SK-N-MC (cell line): Measurements from ENCODE around the gene ACTR3C.
A peak's percentile ranks its signal among the peaks of the same experiment; 100 is the strongest.

ENCODE experiments used
- DNase-seq: peaks from one replicate; pipeline ENCODE4 v3.0.0-alpha.2; 2011; ENCODE audit warnings: low read depth, low spot score
- H3K27ac ChIP-seq: fragments of 200-600 bp; sonication (generic); 2 replicates; pipeline ENCODE4 v1.5.1; 2016; ENCODE audit warnings: mixed run types
- H3K36me3 ChIP-seq: fragments of 200-600 bp; sonication (generic); 2 replicates; pipeline ENCODE4 v1.6.1; 2017; ENCODE audit warnings: antibody characterized with exemption, low read length, mixed read lengths; ENCODE audit not compliant: insufficient read depth
- H3K4me3 ChIP-seq: fragments of 200-600 bp; sonication (generic); 2 replicates; pipeline ENCODE4 v1.5.1; 2016
- H3K9ac ChIP-seq: fragments of 200-600 bp; sonication (generic); 2 replicates; pipeline ENCODE4 v1.8.0; 2017; ENCODE audit warnings: mixed run types, mixed read lengths; ENCODE audit not compliant: insufficient read length
- H3K9me3 ChIP-seq: fragments of 200-600 bp; sonication (generic); 2 replicates; pipeline ENCODE4 v1.6.1; 2017; ENCODE audit warnings: low read depth, mild to moderate bottlenecking, antibody characterized with exemption, low read length, moderate library complexity, mixed read lengths
- EZH2 ChIP-seq: fragments of 200-600 bp; sonication (generic); IDR thresholded peaks from one replicate; pipeline ENCODE4 v1.6.1; 2017; ENCODE audit warnings: antibody characterized with exemption
- FOXP2 ChIP-seq: optimal IDR thresholded peaks from 2 replicates; pipeline ENCODE3; 2011; ENCODE audit warnings: mild to moderate bottlenecking, moderate library complexity; ENCODE audit not compliant: insufficient read depth; ENCODE audit errors: extremely low read length, control extremely low read depth
- POLR2AphosphoS5 ChIP-seq: IDR thresholded peaks from 2 replicates; pipeline ENCODE4 v1.6.1; 2012; ENCODE audit warnings: mild to moderate bottlenecking, low read depth, low read length, borderline replicate concordance

ACTR3C gene

GRCh38 chr7:150322833-150323681, at the start of gene ACTR3C, which contains the start of gene LRRC61:
ACTR3C (minus strand) TSS chr7:150323545; CDS start chr7:150295296, 28,249 bp downstream.
LRRC61 (plus strand) TSS chr7:150323355; CDS start chr7:150336862, 13,507 bp downstream.
- H3K27ac ChIP-seq = peak within 1 kb of the TSS; percentile 26
- H3K36me3 ChIP-seq = peaks cover 32% of the 10 kb centered on the region
- peak within 1 kb of the TSS; percentile 89 for H3K4me3 ChIP-seq
- TF ChIP-seq EZH2 (no peak), POLR2AphosphoS5 (peak; percentile 90)
- no peak for DNase-seq
- H3K9ac ChIP-seq = peak within 1 kb of the TSS; percentile 88
- H3K9me3 ChIP-seq = no peaks in the 10 kb centered on the region

- H3K4me3 ChIP-seq = no peak overlapping the region
- H3K36me3 ChIP-seq = no peaks in the 10 kb centered on the region
Observed at GRCh38 chr7:150372271-150373048, 49.1 kb upstream of the ACTR3C start.

GRCh38 chr7:150371996-150372270, 48.6 kb upstream of the ACTR3C start:
- Histone ChIP-seq H3K9ac (no peak overlapping the region), H3K27ac (no peak overlapping the region), H3K4me3 (no peak overlapping the region), H3K36me3 (no peaks in the 10 kb centered on the region), H3K9me3 (no peaks in the 10 kb centered on the region)
- TF ChIP-seq EZH2 = no peak
- no peak for TF ChIP-seq FOXP2
- no peak for TF ChIP-seq POLR2AphosphoS5
- DNase-seq = no peak

More at GRCh38 chr7:150372271-150373048, 49.1 kb upstream of the ACTR3C start:
- Histone ChIP-seq H3K9ac (no peak overlapping the region), H3K27ac (no peak overlapping the region), H3K9me3 (no peaks in the 10 kb centered on the region)
- DNase-seq = no peak
- TF ChIP-seq FOXP2 (no peak), POLR2AphosphoS5 (no peak), EZH2 (no peak)

GRCh38 chr7:150371131-150371995, 48.0 kb upstream of the ACTR3C start:
- Histone ChIP-seq H3K9ac (no peak overlapping the region), H3K4me3 (no peak overlapping the region), H3K9me3 (no peaks in the 10 kb centered on the region), H3K27ac (no peak overlapping the region), H3K36me3 (no peaks in the 10 kb centered on the region)
- DNase-seq = no peak
- TF ChIP-seq FOXP2 = no peak

- TF ChIP-seq EZH2 = no peak
- TF ChIP-seq FOXP2 = no peak
- TF ChIP-seq POLR2AphosphoS5 = no peak
- DNase-seq = no peak
- Histone ChIP-seq H3K4me3 (no peak overlapping the region), H3K36me3 (no peaks in the 10 kb centered on the region), H3K9ac (no peak overlapping the region), H3K9me3 (no peaks in the 10 kb centered on the region), H3K27ac (no peak overlapping the region)
Observed at GRCh38 chr7:150370612-150371071, 47.3 kb upstream of the ACTR3C start.

- Histone ChIP-seq H3K27ac (no peak overlapping the region), H3K36me3 (no peaks in the 10 kb centered on the region), H3K4me3 (peak overlapping the region; percentile 81), H3K9ac (no peak overlapping the region), H3K9me3 (no peaks in the 10 kb centered on the region)
- DNase-seq = no peak
- TF ChIP-seq POLR2AphosphoS5 = no peak
- TF ChIP-seq FOXP2 = no peak
- no peak for TF ChIP-seq EZH2
Observed at GRCh38 chr7:150369748-150370501, 46.6 kb upstream of the ACTR3C start.

GRCh38 chr7:150368884-150369747, 45.8 kb upstream of the ACTR3C start:
- peak overlapping the region; percentile 81 for H3K4me3 ChIP-seq
- H3K27ac ChIP-seq = no peak overlapping the region
- peak overlapping the region; percentile 83 for H3K9ac ChIP-seq
- no peaks in the 10 kb centered on the region for H3K9me3 ChIP-seq
- no peaks in the 10 kb centered on the region for H3K36me3 ChIP-seq
- TF ChIP-seq POLR2AphosphoS5 (no peak), FOXP2 (no peak), EZH2 (no peak)
- no peak for DNase-seq
